Measurements from ENCODE around the gene KLC1. TPM values are rescaled to one million over a fixed set of nuclear protein-coding genes. Genes with fewer than 3 reads are reported as not detected.

The KLC1 gene
- total RNA-seq, 1 experiment from 2014 or later = 121 TPM

DNA sequence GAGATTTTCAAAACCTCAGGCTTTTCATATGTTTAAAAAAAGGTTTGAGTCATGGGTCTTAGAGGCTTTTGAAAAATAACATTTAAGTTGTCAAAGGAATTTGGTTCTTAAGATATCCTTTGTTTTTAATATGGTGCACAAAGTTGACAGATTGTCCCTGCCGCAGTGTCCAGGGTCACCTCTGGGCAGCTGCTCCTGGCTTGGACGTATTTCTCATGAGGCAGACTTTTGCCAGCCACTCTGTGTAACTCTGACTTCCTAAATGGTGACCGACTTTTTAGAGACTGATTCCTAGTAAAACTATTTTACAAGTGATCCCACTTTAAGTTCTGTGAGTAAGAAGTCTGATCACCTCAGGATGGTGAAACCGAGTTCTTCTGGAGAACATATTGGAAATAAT, 58.7 kb downstream of the KLC1 start:
- H3K27me3 ChIP-seq (ENCODE audit: insufficient read depth, low read length) = no peaks in the 10 kb centered on the region
- no peaks in the 10 kb centered on the region for H3K9me2 ChIP-seq (ENCODE audit: insufficient read depth)
- H3K4me1 ChIP-seq (ENCODE audit: control insufficient read depth in 1 of 2, insufficient read depth in 2 of 2, low read length in 2 of 2) = no peaks in the 10 kb centered on the region; a peak in 1 of 4 replicates
- no peak overlapping the region for H2AFZ ChIP-seq (ENCODE audit: low read depth, low read length, poor library complexity, severe bottlenecking)
- no peak overlapping the region for H3K27ac ChIP-seq (ENCODE audit: low read depth, low read length)
- ATAC-seq (no peak), DNase-seq (ENCODE audit: low read depth, low spot score) (no peak)
- ChIA-PET CTCF (no interaction called here), POLR2A (no interaction called here), RAD21 (ENCODE audit: low non-redundant PET in 1 of 2, low total read pairs in 2 of 2, uncharacterized antibody in 2 of 2, unreplicated experiment in 2 of 2) (no interaction called here)
- H3K4me3 ChIP-seq (replicated peaks in 1 of 2; ENCODE audit: low read depth in 1 of 2, low read length in 2 of 2) = no peak overlapping the region
- H3K9ac ChIP-seq (ENCODE audit: low read length) = no peak overlapping the region
- peaks cover 15% of the 10 kb centered on the region; the same call in 1 of the 2 replicates for H4K20me1 ChIP-seq (ENCODE audit: insufficient read depth)
- no peak overlapping the region for H3K4me2 ChIP-seq (ENCODE audit: low read length)
- TF ChIP-seq POLR2AphosphoS5 (IDR thresholded peaks at IDR 0.05; ENCODE audit: low read depth, low read length) = no peak
- no peak for TF ChIP-seq CEBPB (IDR thresholded peaks at IDR 0.05; ENCODE audit: low read depth)
- TF ChIP-seq EZH2phosphoT487 (IDR thresholded peaks at IDR 0.05; ENCODE audit: borderline replicate concordance) = no peak
- TF ChIP-seq ZFX (IDR thresholded peaks at IDR 0.05) = no peak
- TF ChIP-seq TCF7L2 (IDR thresholded peaks at IDR 0.05; ENCODE audit: borderline replicate concordance, extremely low read depth, insufficient read depth, insufficient read length) = no peak
- no peak for TF ChIP-seq RAD21 (IDR thresholded peaks at IDR 0.05; ENCODE audit: low read depth)
- no peak for TF ChIP-seq ZNF274 (IDR thresholded peaks at IDR 0.05; ENCODE audit: low read depth, low read length)
- TF ChIP-seq, protein P1, sequence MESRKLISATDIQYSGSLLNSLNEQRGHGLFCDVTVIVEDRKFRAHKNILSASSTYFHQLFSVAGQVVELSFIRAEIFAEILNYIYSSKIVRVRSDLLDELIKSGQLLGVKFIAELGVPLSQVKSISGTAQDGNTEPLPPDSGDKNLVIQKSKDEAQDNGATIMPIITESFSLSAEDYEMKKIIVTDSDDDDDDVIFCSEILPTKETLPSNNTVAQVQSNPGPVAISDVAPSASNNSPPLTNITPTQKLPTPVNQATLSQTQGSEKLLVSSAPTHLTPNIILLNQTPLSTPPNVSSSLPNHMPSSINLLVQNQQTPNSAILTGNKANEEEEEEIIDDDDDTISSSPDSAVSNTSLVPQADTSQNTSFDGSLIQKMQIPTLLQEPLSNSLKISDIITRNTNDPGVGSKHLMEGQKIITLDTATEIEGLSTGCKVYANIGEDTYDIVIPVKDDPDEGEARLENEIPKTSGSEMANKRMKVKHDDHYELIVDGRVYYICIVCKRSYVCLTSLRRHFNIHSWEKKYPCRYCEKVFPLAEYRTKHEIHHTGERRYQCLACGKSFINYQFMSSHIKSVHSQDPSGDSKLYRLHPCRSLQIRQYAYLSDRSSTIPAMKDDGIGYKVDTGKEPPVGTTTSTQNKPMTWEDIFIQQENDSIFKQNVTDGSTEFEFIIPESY (IDR thresholded peaks at IDR 0.05; ENCODE audit: extremely low read depth, insufficient replicate concordance, low read length) = no peak
- H3K79me2 ChIP-seq (ENCODE audit: insufficient read depth, low read length) = peaks cover 12% of the 10 kb centered on the region; the same call in 1 of the 2 replicates
- BruUV-seq (replicated peaks) = no TSS peak
- H3K36me3 ChIP-seq (ENCODE audit: control insufficient read depth in 1 of 2, insufficient read depth in 2 of 2, low read length in 2 of 2) = peaks cover 29 to 31% of the 10 kb centered on the region in 2 experiments; a peak in 3 of 4 replicates
- intact Hi-C loops (cut with micrococcal nuclease) = no loop called here
- no peaks in the 10 kb centered on the region for H3K9me3 ChIP-seq (ENCODE audit: control insufficient read depth in 1 of 2, insufficient read depth in 1 of 2, low read depth in 1 of 2, low read length in 2 of 2)

Measured in HCT116 (cell line).